ENCODE data around the gene AIP.

Gene AIP

GRCh38 chr11:67538306-67538705, 55.5 kb downstream of the AIP start:
- DNase-seq, result no peak

- no peak for DNase-seq
These were observed 56.1 kb downstream of the AIP start for GRCh38 chr11:67538823-67539505.

GRCh38 chr11:67539550-67539949, 56.7 kb downstream of the AIP start:
- no peak for DNase-seq

All from CD4-positive, alpha-beta T cell treated with Interleukin-4 for 1 hour (primary cell).